Measurements from ENCODE around the gene SLC39A3.

DNA sequence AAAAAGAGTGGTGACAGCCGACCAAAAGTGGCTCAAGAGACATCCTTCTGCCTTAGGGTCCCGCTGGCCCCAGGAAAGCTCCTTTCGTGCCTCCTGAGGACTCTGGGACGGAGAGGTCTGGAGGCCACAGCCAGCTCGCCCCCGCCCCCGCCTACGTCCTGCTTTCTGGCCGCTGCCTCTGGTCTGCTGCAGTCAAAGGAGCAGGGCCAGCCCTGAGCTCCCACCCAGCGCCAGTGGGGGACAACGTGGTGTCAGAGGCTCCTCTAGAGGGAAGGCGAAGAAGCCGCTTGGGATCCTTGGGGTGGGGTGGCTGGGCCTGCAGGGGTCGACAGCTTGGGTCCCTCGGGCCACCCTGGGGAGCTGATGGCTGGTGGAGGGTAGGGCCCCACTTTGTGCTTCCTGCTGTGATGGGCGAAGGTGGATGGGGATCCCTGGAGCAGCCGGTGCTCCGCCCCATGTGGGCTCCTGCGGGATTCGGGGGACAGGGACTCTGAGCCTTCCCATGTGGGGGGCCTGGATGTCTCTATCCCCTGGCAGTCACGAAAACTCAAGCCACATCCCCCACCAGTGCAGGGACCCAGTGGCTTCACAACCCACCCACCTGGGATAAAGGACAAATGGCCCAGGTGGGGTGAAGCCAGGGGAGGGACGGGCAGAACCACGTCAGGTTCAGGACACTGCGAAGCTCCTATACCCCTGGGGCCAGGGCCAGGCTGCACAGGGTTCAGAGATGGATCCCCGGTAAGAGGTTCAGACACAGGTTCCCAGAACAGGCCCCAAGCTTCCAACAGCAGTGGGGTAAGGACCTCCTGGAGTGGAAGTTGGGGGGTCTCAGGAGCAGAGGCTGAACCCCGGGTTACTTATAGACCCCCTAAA lies 9.6 kb downstream of the SLC39A3 start:
- TF ChIP-seq, protein P1, sequence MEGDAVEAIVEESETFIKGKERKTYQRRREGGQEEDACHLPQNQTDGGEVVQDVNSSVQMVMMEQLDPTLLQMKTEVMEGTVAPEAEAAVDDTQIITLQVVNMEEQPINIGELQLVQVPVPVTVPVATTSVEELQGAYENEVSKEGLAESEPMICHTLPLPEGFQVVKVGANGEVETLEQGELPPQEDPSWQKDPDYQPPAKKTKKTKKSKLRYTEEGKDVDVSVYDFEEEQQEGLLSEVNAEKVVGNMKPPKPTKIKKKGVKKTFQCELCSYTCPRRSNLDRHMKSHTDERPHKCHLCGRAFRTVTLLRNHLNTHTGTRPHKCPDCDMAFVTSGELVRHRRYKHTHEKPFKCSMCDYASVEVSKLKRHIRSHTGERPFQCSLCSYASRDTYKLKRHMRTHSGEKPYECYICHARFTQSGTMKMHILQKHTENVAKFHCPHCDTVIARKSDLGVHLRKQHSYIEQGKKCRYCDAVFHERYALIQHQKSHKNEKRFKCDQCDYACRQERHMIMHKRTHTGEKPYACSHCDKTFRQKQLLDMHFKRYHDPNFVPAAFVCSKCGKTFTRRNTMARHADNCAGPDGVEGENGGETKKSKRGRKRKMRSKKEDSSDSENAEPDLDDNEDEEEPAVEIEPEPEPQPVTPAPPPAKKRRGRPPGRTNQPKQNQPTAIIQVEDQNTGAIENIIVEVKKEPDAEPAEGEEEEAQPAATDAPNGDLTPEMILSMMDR (IDR thresholded peaks at IDR 0.05): no peak
- TF ChIP-seq POLR2AphosphoS5 (IDR thresholded peaks at IDR 0.05): no peak
- no peak for TF ChIP-seq POLR2A (IDR thresholded peaks at IDR 0.05)

All from sigmoid colon (tissue), 4 donors.